GM12865 (cell line): ENCODE results near the gene SLC39A7.

Experiments used
- DNase-seq: peaks from one replicate; pipeline ENCODE4 v3.0.0; 2010; ENCODE audit warnings: low read depth
- H3K4me3 ChIP-seq: 2 replicates; pipeline ENCODE4 v1.5.1; 2011; ENCODE audit warnings: mild to moderate bottlenecking, low read depth, low read length, control low read depth
- CTCF ChIP-seq: IDR thresholded peaks from 2 replicates; pipeline ENCODE4 v1.5.1; 2011; ENCODE audit warnings: low read length, control low read depth, low read depth, inconsistent platforms; ENCODE audit not compliant: insufficient read depth; ENCODE audit errors: missing control alignments

Gene SLC39A7

DNA sequence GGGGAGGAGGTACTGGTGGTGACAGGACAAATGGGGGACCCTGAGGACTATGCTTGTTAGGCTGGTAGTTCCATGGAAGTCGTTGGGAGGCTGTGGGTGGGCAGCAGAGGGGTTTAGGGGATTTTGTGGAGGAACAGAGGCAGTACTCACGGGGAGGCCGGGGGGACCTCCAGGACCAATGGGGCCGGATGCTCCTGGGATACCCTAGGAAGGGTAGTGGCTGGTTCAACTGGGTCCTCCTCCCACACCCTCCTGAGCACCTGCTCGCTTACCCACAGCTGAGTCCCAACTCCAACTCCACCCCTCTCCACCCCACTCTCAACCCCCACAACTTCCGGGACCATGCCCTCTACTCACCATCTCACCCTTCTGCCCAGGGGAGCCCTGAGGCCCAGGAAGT is 34.3 kb upstream of the SLC39A7 start:
- TF ChIP-seq CTCF, result no peak
- DNase-seq, result no peak
- H3K4me3 ChIP-seq, result no peak overlapping the region

GRCh38 chr6:33166811-33167210 is 33.9 kb upstream of the SLC39A7 start:
- no peak for TF ChIP-seq CTCF
- DNase-seq, result no peak
- no peak overlapping the region for H3K4me3 ChIP-seq

- H3K4me3 ChIP-seq, result no peak overlapping the region
- no peak for DNase-seq
Observed at GRCh38 chr6:33167374-33168283, 33.0 kb upstream of the SLC39A7 start.

GRCh38 chr6:33168284-33168601 is 32.4 kb upstream of the SLC39A7 start:
- no peak for TF ChIP-seq CTCF
- DNase-seq, result no peak
- no peak overlapping the region for H3K4me3 ChIP-seq

More at GRCh38 chr6:33167374-33168283, 33.0 kb upstream of the SLC39A7 start:
- no peak for TF ChIP-seq CTCF

DNA sequence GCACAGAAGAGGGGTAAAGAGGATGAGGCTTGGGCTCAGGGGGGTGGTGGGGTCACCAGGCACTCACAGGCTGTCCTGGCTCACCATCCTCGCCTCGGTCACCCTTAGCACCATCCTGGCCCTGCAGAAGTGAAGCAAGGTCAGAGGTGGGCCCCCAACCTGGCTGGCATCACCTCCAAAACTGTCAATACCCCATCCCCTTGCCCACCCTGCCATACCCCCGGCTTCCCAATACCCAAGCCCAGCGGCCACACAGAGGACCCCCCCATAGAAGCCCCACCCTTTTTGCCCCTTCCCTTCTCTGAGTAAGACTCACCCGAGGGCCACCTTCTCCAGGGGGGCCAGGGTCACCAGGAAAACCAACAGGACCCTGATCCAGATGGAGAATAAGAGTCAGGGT is 32.0 kb upstream of the SLC39A7 start:
- no peak for TF ChIP-seq CTCF
- no peak for DNase-seq
- H3K4me3 ChIP-seq, result no peak overlapping the region

DNA sequence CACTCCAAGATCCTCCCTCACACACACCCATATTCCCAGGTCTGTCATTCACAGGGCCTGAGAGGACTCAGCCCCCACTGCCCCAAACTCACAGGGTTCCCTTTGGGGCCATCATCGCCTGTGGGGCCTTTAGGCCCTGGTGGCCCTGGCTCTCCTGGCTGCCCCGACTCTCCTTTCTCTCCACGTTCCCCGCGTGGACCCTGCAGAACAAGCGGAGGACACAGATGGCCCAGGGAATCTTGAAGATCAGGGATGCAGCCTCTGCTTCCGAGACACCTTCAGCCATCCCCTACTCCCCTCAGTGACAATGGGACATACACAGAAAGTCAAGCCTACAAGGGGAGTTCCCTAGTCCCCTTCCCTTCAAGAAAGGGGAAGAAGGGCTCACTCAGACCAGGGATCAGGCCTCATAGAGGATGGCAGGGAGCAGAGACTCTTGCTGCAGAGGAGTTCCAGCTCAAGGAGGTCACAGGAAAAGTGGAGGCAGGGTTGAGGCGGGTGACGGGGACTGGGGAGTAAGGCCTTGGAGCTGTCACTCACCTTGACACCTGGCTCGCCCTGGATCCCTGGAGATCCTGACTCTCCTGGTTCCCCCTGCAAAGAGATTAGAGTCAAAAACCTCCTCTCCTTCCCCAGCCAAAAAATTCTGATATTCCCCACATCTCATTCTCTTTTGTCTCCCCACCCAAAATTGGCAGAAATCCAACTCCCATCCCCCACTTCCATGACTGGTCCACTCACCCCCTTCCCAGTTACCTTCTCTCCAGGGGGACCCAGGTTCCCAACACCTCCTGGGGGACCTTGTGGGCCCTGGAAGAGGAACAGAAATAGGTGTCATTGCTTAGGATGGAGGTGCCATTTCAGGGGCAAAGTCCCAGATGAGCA is 31.1 kb upstream of the SLC39A7 start:
- no peak for DNase-seq
- H3K4me3 ChIP-seq, result no peak overlapping the region
- no peak for TF ChIP-seq CTCF
